Renal pelvis (tissue), 12 donors: Measurements from ENCODE around the gene TRPC3. TPM values are rescaled to one million over a fixed set of nuclear protein-coding genes. Genes with fewer than 3 reads are reported as not detected.

Experiments
- DNase-seq: peaks from one replicate; pipeline ENCODE4 v3.0.0-alpha.2; 2013
- long read RNA-seq, 16 experiments: transcript quantifications; one replicate each; lab custom pipeline, GENCODE V29; 2026
- polyA plus RNA-seq, 3 donors: library from polyadenylated mRNA; unstranded; fragments of 120-200 nt; gene quantifications; one replicate each; pipeline ENCODE4 v1.2.1, GENCODE V29; 2013; ENCODE audit not compliant: insufficient read length in 3 of 3

The TRPC3 gene
- 1 to 10 TPM in 2 of 3 donors, under 1 TPM in 1; 0.81 to 1.3 (median 1.1) TPM for polyA plus RNA-seq
- long read RNA-seq, donor 1: 0 reads
- long read RNA-seq, donor 2, partial matches to known transcripts: 0 of 1 reads
- long read RNA-seq, donor 2, other reads (novel, unspliced or antisense): 0 of 1 reads
- long read RNA-seq, donor 3: 0 reads
- long read RNA-seq, donor 4: 0 reads
- long read RNA-seq, donor 5, partial matches to known transcripts: 6 of 6 reads
- long read RNA-seq, donor 5, other reads (novel, unspliced or antisense): 0 of 6 reads
- long read RNA-seq, donor 6: 0 reads
- long read RNA-seq, donor 7: 0 reads
- long read RNA-seq, donor 8: 0 reads
- long read RNA-seq, donor 9: 0 reads
- long read RNA-seq, donor 10: 0 reads
- long read RNA-seq, donor 11: 0 reads
- long read RNA-seq, donor 12: 0 reads
- long read RNA-seq, donor 13: 0 reads
- long read RNA-seq, donor 14, partial matches to known transcripts: 0 of 2 reads
- long read RNA-seq, donor 14, other reads (novel, unspliced or antisense): 0 of 2 reads
- long read RNA-seq, donor 15: 0 reads
- long read RNA-seq, donor 16: 0 reads

DNA sequence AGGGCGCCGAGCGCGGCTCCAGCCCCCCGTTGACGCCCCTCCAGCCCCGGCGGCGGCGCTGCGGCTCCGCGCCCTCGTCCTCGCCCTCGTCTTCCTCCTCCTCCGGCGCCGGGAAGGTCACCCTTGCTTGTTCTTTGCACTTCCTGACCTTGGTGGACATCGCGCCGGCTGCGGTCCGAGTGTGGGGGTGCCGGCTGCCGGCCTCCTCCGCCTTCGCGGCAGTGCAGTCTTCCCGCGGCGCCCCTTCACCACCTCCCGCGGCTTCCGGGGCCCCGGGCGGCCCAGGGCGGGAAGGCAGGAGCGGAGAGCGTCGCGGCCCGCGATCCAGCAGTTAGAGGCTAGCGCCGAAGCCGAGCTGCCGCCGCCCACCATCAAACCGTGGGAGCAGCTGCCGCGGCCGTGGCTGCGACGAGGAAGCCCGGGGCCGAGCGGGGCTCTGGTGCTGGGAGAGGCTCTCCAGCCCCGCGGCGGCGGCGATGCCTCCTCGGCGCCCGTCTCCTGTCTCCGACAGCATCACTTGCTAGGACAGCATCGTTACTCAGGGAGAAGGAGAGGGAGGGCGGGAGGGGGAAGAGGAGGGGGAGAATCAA, at the start of gene TRPC3:
TRPC3 (minus strand) TSS at position 540 of the 590 bp plus-strand sequence; CDS start at position 160, 380 bp downstream.
- peak; percentile 22 for DNase-seq

DNA sequence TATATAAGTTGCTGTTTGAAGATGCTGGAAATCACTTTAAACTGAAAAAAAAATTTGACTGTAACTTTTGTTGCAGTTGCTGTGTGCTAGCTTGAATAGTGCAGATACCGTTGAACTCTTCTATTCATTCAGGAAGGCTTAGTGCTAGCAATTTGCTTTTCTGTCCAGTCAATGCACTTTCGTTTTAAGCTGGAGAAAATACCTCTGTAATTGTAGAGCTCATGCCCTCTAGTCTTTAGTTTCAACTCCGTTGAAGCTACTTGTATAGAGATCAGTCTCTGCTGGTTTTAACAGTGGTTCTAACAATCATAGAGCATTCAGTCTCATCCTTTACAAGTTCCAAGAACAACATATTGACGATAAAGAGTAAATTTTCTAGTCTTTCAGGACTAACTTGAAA, 49.0 kb upstream of the TRPC3 start:
- no peak for DNase-seq

DNA sequence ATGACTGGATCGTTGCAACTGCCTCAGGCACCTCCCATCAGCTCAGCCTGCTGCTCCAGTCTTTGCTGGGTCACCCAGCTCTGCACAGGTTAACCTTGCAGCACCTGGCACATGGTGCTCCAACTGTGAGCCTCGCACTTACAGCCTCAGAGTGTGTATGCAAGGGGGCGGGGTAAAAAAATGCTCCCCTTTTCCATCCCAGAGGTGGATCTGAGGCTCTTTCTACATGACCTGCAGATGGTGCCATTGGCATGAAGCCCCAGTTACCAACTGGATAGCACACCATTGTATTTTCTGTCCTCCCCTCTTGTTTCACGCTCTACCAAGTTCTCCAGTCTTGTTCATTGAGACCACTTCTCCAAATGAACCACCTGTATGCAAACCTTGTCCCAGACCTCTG, 46.2 kb upstream of the TRPC3 start:
- no peak for DNase-seq

DNA sequence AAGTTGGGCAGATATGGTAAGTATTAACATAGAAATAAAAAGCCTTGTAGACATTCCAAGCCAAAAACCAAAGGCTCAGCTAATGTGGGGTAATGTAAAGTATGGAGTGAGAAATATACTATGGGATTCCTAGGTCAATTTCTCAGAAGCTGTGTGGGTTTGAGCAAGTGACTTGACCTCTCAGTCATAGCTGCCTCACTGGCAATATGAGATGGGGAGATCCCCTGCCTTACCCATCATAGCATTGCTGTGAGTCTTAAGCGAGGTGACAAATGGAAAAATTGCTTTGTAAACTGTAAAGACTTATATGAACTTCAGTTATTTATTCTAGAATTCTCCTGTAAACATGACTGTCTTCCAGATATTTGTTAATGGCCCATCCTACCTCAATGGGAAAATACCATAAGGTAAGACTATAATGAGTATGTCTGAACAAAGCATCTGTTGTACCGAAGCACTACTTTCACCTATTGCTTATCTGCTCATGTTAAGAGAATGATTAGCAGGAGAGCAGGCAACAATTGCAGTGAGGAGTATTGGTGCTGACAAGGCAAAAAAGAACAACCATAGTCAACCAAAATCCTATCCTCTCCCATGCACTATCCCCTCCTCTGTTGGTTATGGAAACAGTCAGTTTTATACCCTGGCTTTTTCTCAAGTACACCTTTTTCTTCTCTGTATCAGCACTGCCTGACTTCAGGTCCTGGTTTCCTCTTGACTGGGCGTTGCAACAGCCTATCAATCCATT, 44.1 kb upstream of the TRPC3 start:
- DNase-seq: no peak

DNA sequence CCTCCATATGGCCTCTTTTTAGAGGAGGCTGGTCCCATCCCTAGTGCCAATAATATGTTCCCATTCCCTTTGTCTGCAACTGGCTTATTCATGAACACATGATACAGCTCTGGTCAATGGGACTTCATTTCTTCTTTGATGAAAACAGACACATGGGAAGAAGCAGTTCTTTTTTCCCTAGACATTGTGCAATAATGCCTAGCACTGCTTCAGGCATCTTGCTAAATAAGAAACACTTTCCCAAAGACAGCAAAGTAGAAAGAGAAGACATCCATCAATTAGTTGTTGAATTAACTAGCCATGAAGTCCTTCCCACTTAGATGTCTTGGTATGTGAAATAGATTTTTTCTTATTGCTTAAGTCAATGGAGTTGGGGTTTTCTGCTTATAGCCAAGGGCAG, 40.1 kb upstream of the TRPC3 start:
- DNase-seq: no peak

DNA sequence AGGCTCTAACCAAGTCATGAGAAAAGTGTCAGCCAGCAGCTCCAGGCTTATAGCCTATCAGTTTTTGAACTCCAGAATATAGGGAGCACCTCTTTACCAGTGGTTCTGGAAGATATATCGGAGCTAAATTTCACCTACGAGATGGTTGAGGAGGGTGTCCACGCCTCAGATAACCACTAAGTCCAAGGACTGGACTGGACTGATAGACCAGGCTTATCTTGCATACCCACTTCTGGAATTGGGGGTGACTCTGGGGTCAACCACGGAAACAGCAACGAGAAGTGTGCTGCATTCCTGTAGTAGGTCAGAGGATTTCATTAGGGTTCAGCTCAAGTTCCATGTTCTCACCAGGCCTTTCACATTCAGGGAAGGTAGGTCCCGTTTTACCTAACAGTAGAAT, 38.6 kb upstream of the TRPC3 start:
- DNase-seq: no peak

DNA sequence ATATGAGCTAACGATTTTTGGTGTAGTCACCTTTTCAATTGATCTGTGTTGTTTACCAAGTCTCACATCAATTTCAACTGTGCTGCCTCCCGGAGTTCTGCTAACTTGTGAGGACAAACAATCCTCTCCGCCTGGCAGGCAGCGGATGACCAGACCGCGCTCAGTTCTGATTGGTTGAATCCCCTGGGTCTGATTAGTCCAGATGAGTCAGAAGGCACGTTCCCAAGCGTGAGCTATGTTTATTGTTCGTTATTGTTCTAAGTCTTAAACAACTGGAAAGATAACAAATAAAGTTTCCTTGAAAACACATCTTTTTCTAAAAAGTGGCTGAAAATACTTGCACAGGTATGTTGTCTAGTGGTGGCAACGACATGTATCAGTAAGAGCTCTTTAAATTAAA, 37.9 kb upstream of the TRPC3 start:
- DNase-seq: no peak

DNA sequence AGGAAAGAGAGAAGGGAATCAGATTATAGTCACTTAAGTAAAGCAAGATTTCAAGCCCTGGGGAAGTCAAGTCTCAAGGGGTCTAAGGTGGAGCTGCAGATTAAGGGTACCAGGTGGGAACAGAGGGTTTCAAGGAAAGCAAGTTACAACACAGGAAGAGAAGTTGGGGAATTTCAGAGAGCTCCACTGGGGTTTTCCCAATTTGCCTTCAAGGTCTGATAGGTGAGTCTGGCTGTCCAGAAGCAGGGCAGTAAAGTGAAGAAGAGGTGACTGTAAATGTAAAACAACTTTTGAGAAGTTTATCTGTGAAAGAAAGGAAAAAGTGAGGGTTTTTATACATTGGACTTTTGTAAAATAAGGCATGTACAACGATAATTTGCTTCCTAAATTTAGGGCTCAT, 37.1 kb upstream of the TRPC3 start:
- DNase-seq: no peak

DNA sequence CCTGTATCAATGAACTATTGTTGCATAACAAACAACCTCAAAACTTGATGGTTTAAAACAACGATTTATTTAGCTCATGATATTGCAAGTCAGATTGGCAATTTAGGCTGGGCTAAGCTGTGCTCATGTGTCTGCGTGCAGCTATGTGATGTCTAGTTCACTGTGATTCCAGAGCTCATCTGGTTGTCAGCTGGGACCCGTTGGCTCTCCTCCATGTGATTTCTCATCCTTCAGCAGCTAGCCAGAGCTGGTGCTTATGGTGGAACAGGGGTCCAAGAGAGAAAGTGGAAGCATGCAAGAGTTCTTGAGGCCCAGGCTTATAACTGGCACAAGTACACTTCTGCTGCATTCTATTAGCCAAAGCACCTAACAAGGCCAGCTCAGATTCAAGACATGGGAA, 28.8 kb upstream of the TRPC3 start:
- DNase-seq: no peak

DNA sequence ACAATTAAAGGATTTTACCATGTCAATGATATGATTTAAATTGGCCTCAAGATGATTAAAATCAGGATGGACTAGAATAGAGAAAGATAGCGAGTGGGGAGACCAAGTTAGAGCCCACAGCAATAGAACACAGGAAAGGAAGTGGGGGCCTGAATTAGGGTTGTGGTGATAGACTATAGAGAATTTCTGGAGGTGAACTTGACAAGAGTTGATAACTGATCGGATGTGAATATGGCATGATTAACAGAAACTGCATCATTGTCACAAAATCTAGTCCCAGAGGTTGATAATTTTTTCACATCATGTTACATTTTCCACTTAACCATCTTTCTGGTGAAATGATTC, 26.3 kb upstream of the TRPC3 start:
- DNase-seq: no peak

DNA sequence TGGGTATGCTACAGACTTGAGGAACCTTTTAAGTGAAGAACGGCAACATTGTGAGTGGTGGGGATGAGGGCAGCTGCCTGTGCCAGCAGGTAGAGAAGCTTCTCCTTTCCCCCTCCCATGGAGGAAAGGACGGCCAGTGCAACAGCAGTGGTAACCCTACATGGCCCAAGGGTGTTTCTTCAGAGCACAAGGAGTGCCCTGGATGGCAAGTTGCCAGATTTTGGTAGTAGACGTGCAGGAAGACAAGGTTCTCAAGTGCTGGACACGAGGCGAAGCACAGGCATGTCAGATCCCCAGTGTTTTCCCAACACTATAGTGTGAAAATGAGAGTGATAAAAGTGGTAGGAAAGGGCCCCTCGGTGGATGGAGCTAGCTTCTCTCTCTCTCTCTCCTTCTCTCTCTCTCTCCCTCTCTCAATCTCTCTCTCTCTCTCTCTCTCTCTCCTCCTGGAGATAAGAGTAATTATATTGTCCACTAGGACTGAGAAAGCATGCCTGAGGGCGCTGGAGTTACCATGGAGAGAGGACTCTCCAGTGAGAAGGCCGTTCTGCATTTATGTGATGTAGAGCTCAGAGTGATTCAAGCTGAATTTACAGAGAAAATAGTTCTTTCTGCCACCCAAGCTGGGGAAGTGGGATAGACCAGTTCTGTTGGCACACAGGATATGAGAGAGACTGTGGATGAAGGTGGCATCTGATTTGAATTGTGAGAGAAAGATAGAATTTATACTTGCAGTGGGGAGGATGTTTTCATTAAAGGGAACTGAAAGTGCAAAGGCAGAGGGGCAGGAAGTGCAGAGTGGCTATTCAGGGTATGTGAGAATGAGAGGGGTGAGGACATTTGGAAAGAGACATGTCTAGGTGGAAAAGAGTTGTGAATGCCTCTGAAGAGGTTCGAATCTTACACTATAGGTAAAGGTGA, 25.7 kb upstream of the TRPC3 start:
- no peak for DNase-seq

DNA sequence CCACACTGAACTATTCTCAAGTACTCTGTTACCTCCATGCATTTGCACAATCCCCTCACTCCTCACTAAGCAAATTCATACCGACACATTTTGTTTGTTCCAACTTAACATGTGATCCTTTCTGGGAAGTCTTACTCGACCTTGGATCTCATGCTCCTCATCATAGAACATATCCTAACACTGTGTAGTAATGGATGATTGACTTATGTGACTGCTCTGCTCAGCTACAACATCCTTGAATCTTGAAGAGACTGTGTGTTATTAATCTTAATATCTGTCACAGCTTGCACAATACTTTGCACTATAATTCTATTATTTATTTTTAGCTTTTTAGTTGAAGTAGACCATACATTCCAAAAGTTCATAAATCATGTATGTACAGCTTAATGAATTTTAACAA, 23.9 kb upstream of the TRPC3 start:
- DNase-seq: no peak

DNA sequence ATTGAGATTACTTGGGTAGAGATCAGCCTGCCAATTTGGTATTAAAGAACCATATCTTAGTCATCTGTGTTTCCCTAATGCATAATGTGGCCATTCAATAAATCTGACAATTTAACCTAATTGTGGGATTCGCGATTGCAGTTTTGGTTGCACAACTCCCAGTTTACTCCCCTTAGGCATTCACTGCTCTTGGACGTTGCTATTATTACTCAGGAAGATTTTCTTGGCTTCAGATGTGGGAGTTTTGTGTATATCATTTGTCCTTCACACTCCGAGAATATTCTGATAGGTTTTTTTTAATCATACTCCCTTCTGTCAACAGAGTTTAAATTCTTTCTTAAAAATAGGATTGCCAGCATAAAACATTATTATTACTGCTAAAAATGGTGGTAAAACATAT, 22.0 kb upstream of the TRPC3 start:
- no peak for DNase-seq

DNA sequence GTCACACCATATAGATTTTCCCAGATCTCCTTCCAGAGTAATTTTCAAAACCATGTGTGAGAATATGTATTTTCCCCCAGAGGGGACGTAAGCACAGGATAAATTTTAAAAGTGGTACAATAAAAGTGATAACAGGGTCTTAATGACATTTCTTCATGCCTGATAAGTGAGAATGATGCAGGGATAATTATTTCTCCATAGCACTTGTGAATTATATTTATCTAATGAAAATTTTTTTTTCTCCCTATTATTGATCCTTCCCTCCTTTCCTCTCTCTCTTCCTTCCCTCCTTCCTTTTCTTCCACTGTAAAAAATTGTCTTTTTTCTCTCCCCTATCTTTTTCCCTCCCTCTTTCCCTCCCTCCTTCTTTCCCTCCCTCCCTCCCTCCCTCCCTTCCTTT, 17.0 kb upstream of the TRPC3 start:
- no peak for DNase-seq

DNA sequence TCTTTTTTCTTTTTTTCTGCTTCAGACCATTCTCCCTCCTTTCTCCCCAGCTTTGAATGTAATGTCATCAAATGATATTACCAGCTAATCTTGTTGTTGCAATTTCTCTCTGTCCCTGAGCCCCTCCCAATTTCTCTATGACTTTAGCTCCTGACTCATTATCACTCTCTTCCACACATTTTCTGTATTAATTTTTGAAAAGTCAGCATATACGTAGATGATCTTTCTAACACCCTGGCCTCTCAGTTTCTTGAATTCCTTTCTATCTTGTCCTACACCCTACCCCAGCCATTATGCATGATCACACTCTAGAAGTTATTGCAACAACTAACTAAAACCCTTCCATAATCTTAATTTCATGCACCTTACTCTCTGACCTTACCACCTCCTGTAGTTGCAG, 13.1 kb upstream of the TRPC3 start:
- DNase-seq: no peak

DNA sequence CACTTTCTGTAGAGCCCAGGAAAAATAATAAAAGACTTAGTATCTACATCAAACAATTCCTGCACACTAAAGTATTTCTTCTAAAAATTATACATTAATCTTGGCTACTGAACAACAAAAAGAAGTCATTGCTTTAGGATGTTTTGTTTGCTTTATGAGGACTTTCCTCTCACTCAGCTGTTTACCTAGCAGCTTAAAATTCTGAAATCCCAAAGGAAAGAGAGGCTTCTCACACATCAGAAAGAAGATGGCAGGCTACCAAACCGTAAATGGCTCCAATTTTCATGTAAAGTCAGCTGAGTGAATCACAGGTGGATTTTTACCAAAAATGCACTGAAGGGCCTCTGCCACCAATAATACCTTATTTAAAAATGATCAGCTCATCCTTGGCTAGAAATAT, 9.0 kb upstream of the TRPC3 start:
- no peak for DNase-seq

DNA sequence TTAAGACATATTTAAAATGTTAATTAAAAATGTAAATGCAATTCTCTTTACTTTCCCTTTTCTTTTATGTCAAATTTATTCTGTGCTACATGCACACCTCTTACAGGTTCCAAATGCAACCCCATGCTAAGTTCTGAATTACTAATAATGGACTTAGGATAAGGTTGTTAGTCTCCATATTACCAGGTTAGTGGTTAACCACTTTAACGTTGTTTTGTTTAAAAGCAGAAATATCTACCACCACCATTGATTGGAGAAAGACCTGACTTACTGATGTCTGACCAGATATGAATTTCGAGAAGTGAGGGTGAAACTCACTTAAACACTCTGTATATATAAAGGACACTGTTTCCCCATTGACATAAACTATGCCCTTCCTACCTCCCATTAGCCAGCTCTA, 6.9 kb upstream of the TRPC3 start:
- no peak for DNase-seq

DNA sequence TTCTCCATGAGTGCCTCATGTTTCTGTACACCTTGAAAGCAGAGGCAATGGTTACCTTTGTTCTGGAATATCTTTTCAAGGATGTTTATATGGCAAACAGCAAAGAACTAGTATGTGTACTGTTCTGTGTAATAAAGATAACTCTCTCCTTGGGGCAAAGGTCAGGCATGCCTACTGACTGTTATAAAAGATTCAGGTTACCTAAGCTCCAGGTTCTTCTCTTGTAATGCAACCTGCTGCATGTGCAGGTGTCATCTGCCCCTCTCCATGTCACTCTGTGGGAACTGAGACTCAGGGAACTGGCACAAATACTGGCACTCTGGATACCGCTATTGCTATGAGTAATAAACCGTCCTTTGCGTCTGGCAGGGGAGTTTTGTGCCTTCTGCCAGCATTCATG, 5.4 kb upstream of the TRPC3 start:
- no peak for DNase-seq

DNA sequence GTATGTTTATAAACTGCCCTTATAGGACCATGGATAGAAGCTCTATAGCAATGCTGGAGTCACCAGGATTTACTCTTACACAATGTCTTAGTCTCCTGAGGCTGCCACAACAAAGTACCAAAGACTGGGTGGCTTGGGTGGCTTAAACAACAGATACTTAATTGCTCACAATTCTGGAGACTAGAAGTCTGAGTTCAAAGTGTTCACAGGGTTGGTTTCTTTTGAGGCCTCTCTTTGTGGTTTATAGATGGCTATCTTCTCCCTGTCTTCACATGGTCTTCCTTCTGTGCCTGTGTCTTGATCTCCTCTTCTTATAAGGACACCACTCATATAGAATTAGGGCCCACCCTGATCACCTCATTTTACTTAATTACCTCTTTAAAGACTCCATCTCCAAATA, 2.0 kb upstream of the TRPC3 start:
- no peak for DNase-seq

DNA sequence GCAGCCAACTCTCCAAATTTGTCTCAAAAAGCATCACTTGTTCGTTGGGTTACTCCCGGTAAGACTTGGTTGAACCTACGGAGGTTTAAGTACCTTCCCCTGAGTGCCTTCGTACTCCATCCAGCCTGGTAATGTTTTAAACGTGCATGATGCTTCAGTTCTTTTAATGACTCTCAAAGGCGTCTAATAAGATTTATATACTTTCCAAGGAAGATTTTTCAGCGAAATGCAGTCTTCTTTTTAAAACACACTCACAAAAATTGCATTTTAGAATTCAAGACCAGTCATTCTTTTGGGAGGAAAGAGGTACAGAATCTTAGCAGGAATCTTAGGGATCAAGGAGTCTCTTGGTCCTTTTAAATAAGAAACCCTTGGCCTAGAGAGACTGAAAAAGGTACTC, 430 bp upstream of the TRPC3 start:
- no peak for DNase-seq

DNA sequence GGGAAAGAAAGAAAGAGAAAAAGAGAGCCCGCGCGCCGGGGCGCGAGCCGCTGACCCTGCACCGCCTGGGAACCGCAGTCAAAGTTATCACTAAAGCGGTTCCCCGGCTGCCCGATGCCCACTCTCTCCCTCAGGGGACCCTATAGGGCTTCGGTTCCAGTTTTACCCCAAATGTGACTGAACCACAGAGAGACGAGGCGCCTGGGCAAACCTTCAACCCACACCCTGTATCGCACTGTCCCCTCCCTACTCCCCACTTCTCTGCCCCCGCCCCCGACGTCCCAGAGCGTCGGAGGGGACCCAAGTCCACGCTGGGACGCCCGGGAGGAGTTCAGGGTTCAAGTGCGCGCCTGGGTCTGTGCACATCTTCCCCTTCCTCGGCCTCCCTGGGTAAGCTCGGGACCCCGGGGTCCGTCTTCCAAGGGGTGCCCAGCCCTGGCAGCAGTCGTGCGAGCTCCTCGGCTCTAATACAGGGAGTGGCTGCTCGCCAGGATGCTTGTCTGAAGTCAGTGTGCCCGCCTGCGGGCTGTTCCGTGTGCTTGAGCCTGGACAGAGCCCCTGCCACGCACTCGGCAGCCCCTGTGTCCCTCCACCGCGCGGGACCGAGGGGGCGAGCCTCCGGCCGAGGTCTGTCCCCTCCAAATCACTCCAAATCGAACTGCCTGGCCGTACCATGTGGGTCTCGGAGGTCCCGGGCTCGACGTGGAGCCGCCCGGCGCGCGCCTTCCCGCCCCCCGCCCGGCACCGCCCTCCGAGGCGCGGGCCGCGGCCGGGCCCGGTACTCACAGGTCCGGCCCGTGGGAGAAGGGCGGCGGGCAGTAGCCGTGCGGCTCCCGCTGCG, 960 bp downstream of the TRPC3 start:
- peak; percentile 15 for DNase-seq
